Eye (tissue), 1 donor: ENCODE measurements around the gene PNPLA2.
A peak's percentile ranks its signal among the peaks of the same experiment; 100 is the strongest.

Experiments used
- DNase-seq: peaks from one replicate; pipeline ENCODE4 v3.0.0-alpha.2; 2015

The PNPLA2 gene

DNA sequence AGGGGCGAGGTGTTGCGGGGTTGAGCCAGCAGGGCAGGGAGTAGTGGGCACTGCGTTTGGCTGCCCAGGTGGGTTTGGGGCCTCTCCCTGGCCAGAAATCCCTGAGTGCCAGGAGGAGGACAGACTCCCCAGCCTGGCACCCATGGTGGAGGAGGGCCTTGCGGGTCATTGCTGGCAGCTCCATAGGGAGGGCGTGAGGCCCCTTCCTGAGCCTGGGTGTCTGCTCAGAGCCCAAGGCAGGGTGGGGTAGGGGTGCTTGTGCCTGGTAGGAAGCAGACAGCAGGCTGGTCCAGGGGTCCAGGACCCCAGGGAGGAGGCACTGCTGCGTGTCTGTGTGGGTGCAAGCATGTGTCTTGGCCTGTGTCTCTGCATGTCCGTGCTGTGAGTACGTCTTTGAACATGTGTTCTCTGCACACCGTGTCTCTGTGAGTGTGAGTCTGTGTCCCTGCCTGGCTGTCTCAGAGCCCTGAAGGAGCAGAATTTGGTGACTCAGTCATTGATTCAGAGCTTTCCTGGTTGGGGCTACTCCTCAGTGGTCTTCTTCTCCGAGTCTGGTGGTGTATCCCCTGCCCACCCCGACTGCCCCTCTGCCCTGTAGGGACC is 27.9 kb downstream of the PNPLA2 start:
- DNase-seq = no peak

GRCh38 chr11:847876-848275 is 29.2 kb downstream of the PNPLA2 start:
- no peak for DNase-seq

GRCh38 chr11:848380-848931 is 29.7 kb downstream of the PNPLA2 start:
- no peak for DNase-seq

GRCh38 chr11:849104-849824 is 30.6 kb downstream of the PNPLA2 start:
- peak; percentile 85 for DNase-seq

DNA sequence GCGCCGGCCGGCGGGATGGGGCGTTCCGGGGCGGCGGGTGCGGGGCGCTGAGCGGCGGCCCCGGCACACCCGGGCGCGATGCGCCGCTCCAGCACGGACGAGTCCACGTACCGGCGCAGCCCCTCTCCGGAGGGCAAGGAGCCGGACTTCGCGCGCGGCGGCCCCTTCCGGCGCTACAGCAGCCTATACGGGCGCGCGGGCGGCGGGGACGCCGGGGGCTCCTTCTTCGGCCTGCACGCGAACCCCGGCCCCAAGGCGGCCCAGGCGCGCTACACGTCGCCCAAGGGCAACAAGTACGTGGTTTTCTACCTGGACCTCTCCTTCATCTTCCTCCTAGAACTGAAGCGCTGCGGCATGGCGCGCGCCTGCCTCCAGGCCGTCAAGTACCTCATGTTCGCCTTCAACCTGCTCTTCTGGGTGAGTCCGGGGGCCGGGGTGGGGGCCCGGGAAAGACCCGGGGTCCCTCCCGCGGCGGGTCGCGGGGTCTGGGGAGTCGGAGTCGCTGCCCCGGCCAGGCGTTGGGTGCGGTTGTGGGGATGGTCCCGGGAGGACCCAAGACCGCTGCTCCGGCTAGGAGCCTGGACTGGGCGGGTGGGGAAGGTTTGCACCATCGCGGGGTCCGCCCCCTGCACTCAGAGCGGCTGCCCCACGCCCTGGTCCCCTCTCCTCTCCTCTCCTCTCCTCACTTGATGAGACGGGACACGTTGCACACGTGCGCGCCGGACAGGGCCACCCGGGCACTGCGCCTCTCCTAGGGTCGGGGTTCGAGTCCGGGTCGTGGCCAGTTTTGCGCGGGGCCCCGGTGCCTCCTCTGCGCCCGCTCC is 31.4 kb downstream of the PNPLA2 start:
- DNase-seq = no peak

GRCh38 chr11:850775-851763 is 32.4 kb downstream of the PNPLA2 start:
- no peak for DNase-seq

DNA sequence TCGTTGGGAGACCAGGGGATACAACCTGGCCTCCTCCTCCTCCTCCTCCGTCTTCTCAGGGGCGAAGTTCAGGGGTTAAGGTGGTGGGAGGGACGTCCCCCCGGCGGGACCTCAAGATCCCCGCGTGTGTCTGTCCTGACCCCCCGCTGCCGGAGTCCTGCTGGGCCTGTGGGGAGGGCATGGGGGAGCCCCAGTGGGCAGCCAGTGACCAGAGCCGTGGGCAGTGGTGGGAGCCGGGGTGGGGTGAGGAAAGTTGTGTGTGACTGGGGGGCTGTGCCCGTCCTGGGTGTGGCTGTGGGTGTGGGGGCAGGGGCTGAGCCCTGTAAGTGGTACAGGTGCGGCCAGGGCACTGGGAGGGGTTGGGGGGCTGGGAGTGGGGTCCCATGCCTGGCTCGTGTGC is 34.0 kb downstream of the PNPLA2 start:
- DNase-seq = no peak

GRCh38 chr11:853682-854448 is 35.2 kb downstream of the PNPLA2 start:
- DNase-seq = no peak

DNA sequence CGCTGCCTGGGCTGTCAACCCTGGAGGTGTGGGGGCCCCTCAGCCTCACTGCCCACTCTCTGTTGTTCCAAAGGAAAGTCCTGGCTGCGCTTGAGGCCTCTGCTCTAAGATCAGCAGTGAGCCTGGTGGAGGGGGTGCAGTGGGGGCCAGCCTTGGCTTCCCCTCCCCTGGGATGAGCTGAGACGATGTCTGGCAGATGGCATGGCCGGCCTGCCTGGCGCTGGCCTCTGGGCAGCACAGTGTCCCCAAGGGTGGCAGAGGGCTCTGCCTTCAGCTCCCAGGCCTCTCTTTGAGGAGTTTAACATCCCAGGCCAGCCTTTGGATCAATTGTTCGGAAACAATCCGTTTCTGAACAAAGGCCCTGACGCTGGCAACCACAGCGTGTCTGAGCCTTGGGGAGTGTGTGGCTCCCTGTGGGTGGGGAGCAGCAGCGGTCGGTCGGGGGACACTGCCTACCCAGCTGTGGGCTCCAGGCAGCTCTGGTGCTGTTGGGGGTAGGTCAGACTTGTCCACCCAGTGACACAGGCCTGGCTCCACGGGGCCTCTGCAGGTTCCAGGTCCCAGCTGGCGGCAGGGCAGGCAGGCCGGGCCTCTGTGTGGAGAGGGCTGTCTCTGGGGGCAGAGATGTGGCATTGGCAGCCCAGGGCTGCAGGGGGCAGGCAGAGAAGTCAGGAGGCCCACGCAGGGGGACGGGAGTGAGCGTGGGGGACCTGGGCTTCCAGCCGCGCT is 36.1 kb downstream of the PNPLA2 start:
- DNase-seq = peak; percentile 68

DNA sequence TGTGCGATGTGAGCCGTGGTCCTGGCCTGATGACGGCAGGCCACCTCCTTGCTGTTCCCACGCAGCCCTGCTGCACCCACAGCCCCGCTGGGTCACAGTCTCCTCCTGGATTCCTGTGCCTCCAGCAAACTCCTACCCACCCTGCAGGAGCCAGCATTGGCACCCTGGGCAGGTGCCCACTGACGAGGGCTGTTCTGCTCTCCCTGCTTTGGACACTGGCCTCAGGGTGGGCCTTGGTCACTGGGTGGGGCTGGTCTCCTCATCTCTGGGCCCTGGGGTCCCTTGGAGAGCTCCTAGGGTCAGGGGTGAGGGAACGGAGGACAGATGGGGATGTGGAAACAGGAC is 36.6 kb downstream of the PNPLA2 start:
- DNase-seq = no peak

DNA sequence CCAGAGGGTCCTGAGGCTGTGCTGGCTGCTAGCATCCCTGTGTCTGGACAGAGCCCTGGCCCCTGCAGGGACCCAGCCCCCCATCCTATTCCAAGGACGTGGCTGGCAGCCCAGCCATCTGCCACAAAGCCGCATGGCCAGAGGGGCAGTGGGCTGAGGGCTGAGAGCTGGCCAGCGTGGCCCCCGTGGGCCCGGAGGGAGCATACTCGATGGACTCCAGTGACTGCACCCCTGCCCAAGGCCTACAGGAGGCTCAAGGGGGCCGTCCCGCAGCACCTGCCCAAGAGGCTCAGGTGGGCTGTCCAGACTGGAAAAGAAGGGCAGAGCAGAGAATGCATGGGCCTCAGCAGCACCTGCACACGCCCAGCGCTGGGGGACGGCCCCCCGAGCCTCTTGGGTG is 37.1 kb downstream of the PNPLA2 start:
- DNase-seq = no peak

GRCh38 chr11:856397-856796 is 37.7 kb downstream of the PNPLA2 start:
- DNase-seq = no peak

DNA sequence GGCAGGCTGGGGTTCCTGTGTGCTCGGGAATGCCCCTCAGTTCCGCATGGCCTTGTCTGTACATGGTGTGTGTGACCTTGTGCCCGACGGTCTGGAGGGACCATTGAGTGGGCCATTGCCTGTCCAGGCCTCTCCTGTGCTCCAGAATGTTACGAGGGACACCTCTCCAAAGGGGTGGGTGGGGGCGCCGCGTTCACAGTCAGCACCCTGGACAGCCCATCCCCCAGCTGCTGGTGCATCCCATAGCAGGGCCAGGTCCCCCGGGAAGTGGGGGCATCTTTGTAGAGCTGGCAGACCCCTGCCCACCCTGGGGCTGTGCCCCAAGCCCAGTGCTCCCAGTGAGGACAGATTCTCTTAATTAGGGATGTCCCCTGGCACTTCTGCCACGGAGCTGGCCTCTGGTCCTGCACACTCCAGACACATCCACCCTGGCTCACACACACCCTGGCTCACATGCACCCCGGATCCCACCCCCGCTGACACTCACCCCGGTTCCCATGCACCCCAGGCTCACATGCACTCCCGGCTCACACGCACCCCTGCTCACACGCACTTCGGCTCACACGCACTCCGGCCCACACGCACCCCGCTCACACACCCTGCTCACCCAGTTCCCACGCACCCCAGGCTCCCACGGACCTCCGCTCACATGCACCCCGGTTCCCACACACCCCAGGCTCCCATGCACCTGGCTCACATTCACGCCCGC is 39.5 kb downstream of the PNPLA2 start:
- DNase-seq = no peak

GRCh38 chr11:858762-859339 is 40.1 kb downstream of the PNPLA2 start:
- no peak for DNase-seq

DNA sequence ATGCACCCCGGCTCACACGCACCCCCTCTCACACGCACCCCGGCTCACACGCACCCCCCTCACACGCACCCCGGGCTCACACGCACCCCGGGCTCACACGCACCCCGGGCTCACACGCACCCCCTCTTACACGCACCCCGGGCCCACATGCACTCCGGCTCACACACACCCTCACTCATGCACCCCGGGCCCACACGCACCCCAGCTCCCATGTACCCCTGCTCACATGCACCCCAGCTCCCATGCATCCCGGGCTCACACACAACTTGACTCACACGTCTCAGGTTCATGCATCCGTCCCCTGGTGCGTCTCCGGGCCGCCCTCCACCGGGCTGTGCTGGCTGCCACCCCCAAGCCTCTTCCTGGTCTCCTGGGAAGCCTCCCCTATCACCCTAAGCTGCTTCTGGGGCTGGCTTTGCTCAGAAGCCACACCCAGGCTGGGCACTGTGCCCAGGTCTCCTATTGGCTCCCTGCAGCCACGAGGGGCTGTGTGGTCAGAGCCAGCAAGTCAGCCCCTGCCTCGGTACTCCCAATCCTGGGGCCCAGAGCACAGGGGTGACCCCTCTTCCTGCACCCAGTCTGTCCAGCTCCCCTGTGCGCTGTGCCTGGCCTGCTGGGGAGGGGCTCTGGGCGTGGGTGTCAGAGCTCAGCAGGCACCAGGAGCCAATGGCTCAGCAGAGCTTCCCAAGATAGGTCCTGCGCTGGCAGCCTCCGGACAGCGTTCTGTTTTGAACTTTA is 40.8 kb downstream of the PNPLA2 start:
- DNase-seq = peak; percentile 81

DNA sequence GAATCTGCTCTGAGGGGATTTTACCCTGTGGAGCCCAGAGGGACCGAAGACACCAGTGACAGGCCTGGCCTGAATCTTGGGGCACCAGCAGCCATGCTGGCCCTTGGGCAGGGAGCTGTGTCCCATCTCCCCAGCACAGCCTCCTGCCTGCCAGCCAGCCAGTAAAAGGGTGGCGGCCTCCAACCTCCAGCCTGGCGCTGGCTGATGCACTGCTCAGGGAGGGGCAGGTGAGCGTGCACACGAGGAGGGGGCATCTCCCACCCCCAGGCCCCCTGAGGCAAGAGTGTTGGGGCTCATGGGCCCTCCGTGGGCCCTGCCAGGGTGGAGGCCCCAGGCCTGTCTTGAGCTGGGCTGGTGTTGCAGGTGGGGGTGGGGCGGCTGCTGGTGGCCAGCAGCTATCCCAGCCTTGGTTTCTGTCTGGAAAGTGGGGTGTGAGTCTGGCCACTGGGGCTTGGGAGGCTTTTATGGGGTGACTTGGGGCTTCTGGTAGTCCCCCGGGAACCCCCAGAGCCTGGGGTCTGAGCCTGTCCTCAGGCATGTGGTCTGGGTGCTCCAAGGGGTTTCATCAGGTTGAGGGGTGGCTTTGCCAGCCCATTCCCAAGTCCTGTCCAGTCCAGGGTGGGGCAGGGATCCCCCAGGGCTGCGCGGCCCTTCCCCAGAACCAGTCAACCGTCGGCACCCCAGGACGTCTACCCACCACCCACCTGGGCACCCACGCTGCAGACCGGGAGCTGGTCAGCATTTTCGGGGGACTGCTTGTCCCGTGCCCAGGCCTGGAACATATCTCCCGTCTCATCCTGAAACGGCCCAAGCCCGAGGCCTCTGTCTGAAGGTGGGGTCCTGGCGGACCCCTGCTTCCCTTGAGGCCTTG is 41.8 kb downstream of the PNPLA2 start:
- DNase-seq = no peak

DNA sequence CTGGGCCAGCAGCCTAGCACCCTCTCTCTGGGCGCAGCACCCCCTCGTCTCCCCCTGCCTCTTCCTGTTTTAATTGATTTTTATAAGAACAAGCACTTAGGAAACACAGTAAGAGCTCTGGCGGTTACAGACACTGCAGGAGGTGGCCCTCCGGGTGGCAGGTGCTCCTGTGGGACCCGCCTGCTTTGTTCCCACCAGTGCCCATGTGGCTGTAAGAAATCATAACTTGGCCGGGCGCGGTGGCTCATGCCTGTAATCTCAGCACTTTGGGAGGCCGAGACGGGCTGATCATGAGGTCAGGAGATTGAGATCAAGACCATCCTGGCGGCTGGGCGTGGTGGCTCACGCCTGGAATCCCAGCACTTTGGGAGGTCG is 42.4 kb downstream of the PNPLA2 start:
- DNase-seq = no peak

- peak; percentile 73 for DNase-seq
Observed at GRCh38 chr11:862081-862661, 43.5 kb downstream of the PNPLA2 start.
